Left ventricle myocardium inferior (tissue), 1 donor: Measurements from ENCODE around the gene LDLRAP1. TPM values are rescaled to one million over a fixed set of nuclear protein-coding genes. Genes with fewer than 3 reads are reported as not detected.

Source experiments
- DNase-seq: peaks from one replicate; pipeline ENCODE4 v3.0.0-alpha.2; 2020
- H3K27ac ChIP-seq: fragments of 200-600 bp; replicated peaks from 2 replicates; pipeline ENCODE4 v1.8.0; 2021
- H3K27me3 ChIP-seq: fragments of 200-600 bp; 2 replicates; pipeline ENCODE4 v1.8.0; 2021; ENCODE audit warnings: low read depth
- H3K36me3 ChIP-seq: fragments of 200-600 bp; 2 replicates; pipeline ENCODE4 v1.8.0; 2021
- H3K4me1 ChIP-seq: fragments of 200-600 bp; 2 replicates; pipeline ENCODE4 v1.8.0; 2021
- H3K4me3 ChIP-seq: fragments of 200-600 bp; 2 replicates; pipeline ENCODE4 v1.8.0; 2021; ENCODE audit warnings: mild to moderate bottlenecking, moderate library complexity
- H3K9me3 ChIP-seq: fragments of 200-600 bp; replicated peaks from 2 replicates; pipeline ENCODE4 v1.8.0; 2021
- intact Hi-C: fragments of 100-400 bp; cut with micrococcal nuclease; formaldehyde crosslinking; loops from one replicate; pipeline ENCODE4 v1.11.0; 2022
- total RNA-seq: library from RNA; stranded (reverse); fragmentation: NEBNext Ultra II Directional; extraction: Animal tissue kit (Norgen Biotek cat#: 25700); gene quantifications from one replicate; pipeline ENCODE4 v1.2.1, GENCODE V29; 2021
- TF ChIP-seq, protein P1 (sequence below): fragments of 200-600 bp; IDR thresholded peaks from 2 replicates; pipeline ENCODE4 v1.8.0; 2021; ENCODE audit warnings: antibody characterized with exemption, mild to moderate bottlenecking, borderline replicate concordance
- donor health status: DM: no; HTN: yes; CAD: no; lungs with severe emphysema.

The LDLRAP1 gene
- total RNA-seq, 1 donor from 2014 or later = 14.4 TPM

- H3K36me3 ChIP-seq = no peaks in the 10 kb centered on the region
- intact Hi-C loops = no loop called here
- peaks cover 11% of the 10 kb centered on the region for H3K27me3 ChIP-seq
- DNase-seq = no peak
- H3K4me3 ChIP-seq = no peak overlapping the region
- TF ChIP-seq, protein P1, sequence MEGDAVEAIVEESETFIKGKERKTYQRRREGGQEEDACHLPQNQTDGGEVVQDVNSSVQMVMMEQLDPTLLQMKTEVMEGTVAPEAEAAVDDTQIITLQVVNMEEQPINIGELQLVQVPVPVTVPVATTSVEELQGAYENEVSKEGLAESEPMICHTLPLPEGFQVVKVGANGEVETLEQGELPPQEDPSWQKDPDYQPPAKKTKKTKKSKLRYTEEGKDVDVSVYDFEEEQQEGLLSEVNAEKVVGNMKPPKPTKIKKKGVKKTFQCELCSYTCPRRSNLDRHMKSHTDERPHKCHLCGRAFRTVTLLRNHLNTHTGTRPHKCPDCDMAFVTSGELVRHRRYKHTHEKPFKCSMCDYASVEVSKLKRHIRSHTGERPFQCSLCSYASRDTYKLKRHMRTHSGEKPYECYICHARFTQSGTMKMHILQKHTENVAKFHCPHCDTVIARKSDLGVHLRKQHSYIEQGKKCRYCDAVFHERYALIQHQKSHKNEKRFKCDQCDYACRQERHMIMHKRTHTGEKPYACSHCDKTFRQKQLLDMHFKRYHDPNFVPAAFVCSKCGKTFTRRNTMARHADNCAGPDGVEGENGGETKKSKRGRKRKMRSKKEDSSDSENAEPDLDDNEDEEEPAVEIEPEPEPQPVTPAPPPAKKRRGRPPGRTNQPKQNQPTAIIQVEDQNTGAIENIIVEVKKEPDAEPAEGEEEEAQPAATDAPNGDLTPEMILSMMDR = no peak
- H3K27ac ChIP-seq = no peak overlapping the region
- peaks cover 10% of the 10 kb centered on the region for H3K9me3 ChIP-seq
- peaks cover 4% of the 10 kb centered on the region for H3K4me1 ChIP-seq
Observed at GRCh38 chr1:25527226-25527846, 16.1 kb upstream of the LDLRAP1 start.

DNA sequence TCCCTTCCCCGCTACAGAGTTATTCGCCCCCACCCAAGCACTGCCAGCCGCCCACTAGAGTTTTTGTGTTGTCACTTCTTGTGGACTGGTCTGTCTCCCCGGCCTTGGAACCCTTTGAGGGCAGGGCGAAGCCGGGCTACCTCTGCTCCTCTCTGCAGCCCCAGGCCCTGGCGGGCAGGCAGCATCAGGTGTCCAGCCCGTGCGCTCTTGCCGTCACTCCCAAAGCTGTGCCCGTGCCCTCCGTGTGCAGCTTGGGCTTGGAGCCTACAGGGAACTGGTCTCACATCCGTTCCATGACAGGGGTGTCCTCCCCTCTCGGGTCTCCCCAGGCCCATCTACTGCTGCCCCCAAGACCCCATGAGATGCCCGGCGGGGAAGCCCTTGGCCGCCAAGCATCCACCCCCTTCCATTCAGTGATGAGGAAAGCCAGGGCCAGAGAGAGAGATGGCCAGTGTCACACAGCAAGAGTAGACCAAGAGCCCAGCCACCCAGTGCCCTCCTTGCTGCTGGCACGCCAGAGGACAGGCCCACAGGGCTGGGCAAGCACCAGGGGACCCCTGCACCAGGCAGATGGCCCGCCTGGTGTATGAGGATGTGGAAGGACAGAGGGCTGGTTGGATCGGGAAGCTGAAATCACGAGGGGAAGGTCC is 15.3 kb upstream of the LDLRAP1 start:
- intact Hi-C loops = no loop called here
- peaks cover 11% of the 10 kb centered on the region for H3K27me3 ChIP-seq
- no peaks in the 10 kb centered on the region for H3K36me3 ChIP-seq
- H3K4me1 ChIP-seq = peaks cover 4% of the 10 kb centered on the region
- TF ChIP-seq, protein P1 = no peak
- no peak overlapping the region for H3K4me3 ChIP-seq
- H3K9me3 ChIP-seq = peaks cover 10% of the 10 kb centered on the region
- DNase-seq = no peak
- no peak overlapping the region for H3K27ac ChIP-seq

DNA sequence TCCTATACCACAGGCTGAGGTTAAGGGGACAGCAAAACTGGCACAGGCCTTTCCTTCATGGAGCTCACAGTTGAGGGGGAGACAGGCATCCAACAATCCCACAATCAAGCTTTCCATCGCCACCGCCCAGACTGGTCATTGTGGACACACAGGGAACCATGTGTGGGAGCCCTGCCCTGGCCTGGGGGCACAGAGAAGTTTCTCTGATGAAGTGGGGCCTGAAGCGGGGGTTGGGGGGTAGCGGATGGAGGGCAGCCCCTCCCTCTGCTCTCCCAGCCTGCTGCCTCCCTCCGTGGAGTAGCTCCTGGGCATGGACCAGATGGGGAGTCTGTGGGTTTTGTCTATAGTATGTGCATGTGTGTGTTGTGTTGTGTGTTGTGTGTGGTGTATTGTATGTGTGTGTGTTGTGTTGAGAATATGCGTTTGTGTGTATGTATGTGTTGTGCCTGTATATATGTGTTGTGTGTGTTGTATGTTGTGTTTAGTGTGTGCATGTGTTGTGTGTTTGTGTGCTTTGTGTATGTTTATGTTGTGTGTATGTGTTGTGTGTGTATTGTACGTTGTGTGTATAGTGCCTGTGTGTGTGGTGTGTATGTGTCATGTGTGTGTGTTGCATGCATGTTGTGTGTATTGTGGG is 14.4 kb upstream of the LDLRAP1 start:
- peaks cover 11% of the 10 kb centered on the region for H3K27me3 ChIP-seq
- H3K9me3 ChIP-seq = peaks cover 10% of the 10 kb centered on the region
- H3K27ac ChIP-seq = no peak overlapping the region
- no peak for DNase-seq
- peaks cover 4% of the 10 kb centered on the region for H3K4me1 ChIP-seq
- intact Hi-C loops = no loop called here
- no peaks in the 10 kb centered on the region for H3K36me3 ChIP-seq
- TF ChIP-seq, protein P1 = no peak
- no peak overlapping the region for H3K4me3 ChIP-seq

- TF ChIP-seq, protein P1 = no peak
- H3K27ac ChIP-seq = no peak overlapping the region
- intact Hi-C loops = no loop called here
Observed at GRCh38 chr1:25529518-25530185, 13.8 kb upstream of the LDLRAP1 start.

DNA sequence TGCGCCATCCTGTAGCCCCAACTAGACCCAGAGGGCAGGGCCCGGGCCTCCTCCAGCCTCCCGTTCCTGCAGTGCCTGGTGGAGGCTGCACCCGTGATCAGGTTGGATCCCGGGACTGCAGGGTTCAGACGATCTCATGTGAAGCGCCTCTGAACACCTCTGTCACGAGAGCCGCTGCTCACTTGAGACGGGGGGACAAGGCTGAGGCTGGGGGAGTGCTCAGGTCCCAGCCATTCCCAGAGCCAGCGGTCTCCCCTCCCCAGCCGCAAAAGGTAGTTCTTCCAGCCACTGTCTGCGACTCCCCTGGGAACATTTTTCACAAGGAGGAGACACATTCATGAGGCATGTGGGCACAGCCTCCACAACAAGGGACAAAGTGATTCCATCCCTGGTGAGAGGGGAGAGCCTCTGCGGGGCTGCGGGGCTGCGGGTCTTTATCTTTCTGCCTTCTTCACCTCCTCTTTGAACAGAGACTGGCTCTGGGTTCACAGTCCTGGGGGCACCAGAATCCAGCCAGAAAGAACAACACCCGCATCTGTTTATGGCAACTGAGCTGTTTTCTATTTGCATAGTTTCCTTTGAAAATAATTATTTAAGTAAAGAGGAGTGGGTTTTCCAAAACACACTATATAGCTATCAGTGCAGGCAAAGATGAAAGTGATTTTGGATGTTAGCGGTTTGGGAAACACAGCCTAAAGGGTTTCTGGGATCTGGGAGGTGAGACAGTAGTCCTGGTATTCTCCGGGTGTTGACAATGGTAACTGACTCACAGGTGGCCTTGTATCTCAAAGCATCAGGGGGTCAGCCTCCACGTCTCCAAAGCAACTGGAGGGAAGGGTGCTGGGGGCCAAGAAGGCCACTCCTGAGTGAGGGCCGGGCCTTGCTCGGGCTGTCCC is 13.0 kb upstream of the LDLRAP1 start:
- peaks cover 11% of the 10 kb centered on the region for H3K27me3 ChIP-seq

More at GRCh38 chr1:25529518-25530185, 13.8 kb upstream of the LDLRAP1 start:
- Histone ChIP-seq H3K36me3 (no peaks in the 10 kb centered on the region), H3K4me1 (peaks cover 3% of the 10 kb centered on the region), H3K9me3 (peaks cover 10% of the 10 kb centered on the region), H3K4me3 (no peak overlapping the region), H3K27me3 (peaks cover 11% of the 10 kb centered on the region)
- no peak for DNase-seq

More for the DNA sequence above, 13.0 kb upstream of the LDLRAP1 start:
- TF ChIP-seq, protein P1 = no peak
- H3K9me3 ChIP-seq = peaks cover 4% of the 10 kb centered on the region
- intact Hi-C loops = no loop called here
- no peak for DNase-seq
- no peak overlapping the region for H3K27ac ChIP-seq
- H3K36me3 ChIP-seq = no peaks in the 10 kb centered on the region
- H3K4me1 ChIP-seq = no peaks in the 10 kb centered on the region
- no peak overlapping the region for H3K4me3 ChIP-seq
